Lower leg skin (tissue), 4 donors: ENCODE measurements around the gene MTTP. TPM values are rescaled to one million over a fixed set of nuclear protein-coding genes. Genes with fewer than 3 reads are reported as not detected.

Source experiments
- DNase-seq, 2 donors: peaks; one replicate each; pipeline ENCODE4 v3.0.0-alpha.2; 2019; ENCODE audit warnings: low spot score in 2 of 2
- H3K4me3 ChIP-seq: fragments of 200-600 bp; sonication (generic); 2 replicates; pipeline ENCODE4 v1.5.1; 2017; ENCODE audit warnings: mild to moderate bottlenecking, low read depth; ENCODE audit not compliant: poor library complexity, severe bottlenecking
- CTCF ChIP-seq, 3 donors: fragments of 450-650 bp; IDR thresholded peaks; one replicate each; pipeline ENCODE4 v1.5.1; 2016; ENCODE audit warnings: antibody characterized with exemption in 3 of 3, mild to moderate bottlenecking in 3 of 3, moderate library complexity in 2 of 3
- POLR2A ChIP-seq, 2 donors: fragments of 450-650 bp; IDR thresholded peaks; one replicate each; pipeline ENCODE4 v1.6.1; 2016 to 2017; ENCODE audit warnings: antibody characterized with exemption in 2 of 2, mild to moderate bottlenecking in 1 of 2, moderate library complexity in 1 of 2
- WGBS, 2 donors: methylation state at CpG; one replicate each; pipeline ENCODE4 v1.1.5; 2018; 5-methylcytosine and 5-hydroxymethylcytosine counted together
- intact Hi-C: fragments of 100-400 bp; cut with DNase I; formaldehyde crosslinking; loops from one replicate; pipeline ENCODE4 v1.15.0; 2023; ENCODE audit warnings: low total_unique reads
- total RNA-seq, 4 donors: library from RNA; depleted of rRNA; stranded (reverse); fragments of >200 nt; gene quantifications; one replicate each; pipeline ENCODE4 v1.1.0, GENCODE V29; 2016

Gene MTTP
- total RNA-seq, 4 donors from 2014 or later: 0.26 to 0.47 TPM; not detected in 2

- 68 to 76% methylated on average over 1 of the region's 1 CpG for WGBS, 2 donors
- no peak overlapping the region for H3K4me3 ChIP-seq
- intact Hi-C loops: no loop called here
- no peak for TF ChIP-seq CTCF (IDR thresholded peaks at IDR 0.05)
- no peak for TF ChIP-seq POLR2A (IDR thresholded peaks at IDR 0.05)
- DNase-seq: no peak
These were observed 2.7 kb upstream of the MTTP start for GRCh38 chr4:99571883-99572282.

- intact Hi-C loops: no loop called here
- H3K4me3 ChIP-seq: no peak overlapping the region
- no peak for TF ChIP-seq POLR2A (IDR thresholded peaks at IDR 0.05)
- no peak for TF ChIP-seq CTCF (IDR thresholded peaks at IDR 0.05)
- no peak for DNase-seq
- 77 to 81% methylated on average over 6 of the region's 6 CpGs for WGBS, 2 donors
These were observed 1.9 kb upstream of the MTTP start for GRCh38 chr4:99572527-99573240.

GRCh38 chr4:99573735-99574368 lies 772 bp upstream of the MTTP start:
- no peak for DNase-seq
- WGBS, 2 donors: 80 to 86% methylated on average over 1 of the region's 1 CpG
- intact Hi-C loops: no loop called here
- no peak for TF ChIP-seq POLR2A (IDR thresholded peaks at IDR 0.05)
- no peak for TF ChIP-seq CTCF (IDR thresholded peaks at IDR 0.05)
- H3K4me3 ChIP-seq: no peak overlapping the region

GRCh38 chr4:99578714-99579113 lies 4.1 kb downstream of the MTTP start:
- H3K4me3 ChIP-seq: no peak overlapping the region
- intact Hi-C loops: no loop called here
- no peak for TF ChIP-seq POLR2A (IDR thresholded peaks at IDR 0.05)
- TF ChIP-seq CTCF (IDR thresholded peaks at IDR 0.05): no peak
- DNase-seq: no peak
- 82 to 83% methylated on average over 2 of the region's 2 CpGs for WGBS, 2 donors

- no peak for DNase-seq
- intact Hi-C loops: no loop called here
- no peak overlapping the region for H3K4me3 ChIP-seq
- TF ChIP-seq POLR2A (IDR thresholded peaks at IDR 0.05): no peak
- TF ChIP-seq CTCF (IDR thresholded peaks at IDR 0.05): no peak
- 95 to 97% methylated on average over 1 of the region's 1 CpG for WGBS, 2 donors
These were observed 10.9 kb downstream of the MTTP start for GRCh38 chr4:99585516-99585915.
